Measurements from ENCODE around the gene PPP1R3G.

DNA sequence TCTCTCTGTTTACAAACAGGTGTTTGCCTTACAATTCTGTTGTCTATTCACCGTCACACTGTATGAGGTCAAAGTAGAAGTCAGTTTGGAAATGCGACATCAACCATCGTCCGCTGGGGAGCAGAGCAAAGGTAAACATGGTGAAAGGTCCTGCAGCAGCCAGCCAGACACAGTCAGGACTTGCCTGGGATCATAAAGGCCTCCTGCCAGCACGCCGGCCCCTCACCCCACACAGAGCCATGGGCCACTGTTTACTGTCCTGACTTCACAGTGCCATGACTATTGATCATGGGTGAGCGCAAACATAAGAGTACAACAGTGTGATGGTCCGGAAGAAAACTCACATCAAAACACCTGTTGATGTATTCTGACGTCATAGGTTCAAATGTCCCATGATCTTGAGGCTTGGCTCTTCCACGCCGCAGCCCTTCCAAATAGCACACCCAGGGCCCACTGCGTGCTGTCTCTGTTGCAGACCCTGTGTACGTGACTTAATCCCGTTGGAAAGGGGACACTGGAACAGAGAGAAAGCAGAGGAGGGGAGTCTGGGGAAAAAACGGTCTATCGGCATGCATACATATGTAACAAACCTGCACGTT, 16.9 kb upstream of the PPP1R3G start:
- TF ChIP-seq POLR2AphosphoS5 (IDR thresholded peaks at IDR 0.05; ENCODE audit: low read depth), result no peak
- TF ChIP-seq, protein P1, sequence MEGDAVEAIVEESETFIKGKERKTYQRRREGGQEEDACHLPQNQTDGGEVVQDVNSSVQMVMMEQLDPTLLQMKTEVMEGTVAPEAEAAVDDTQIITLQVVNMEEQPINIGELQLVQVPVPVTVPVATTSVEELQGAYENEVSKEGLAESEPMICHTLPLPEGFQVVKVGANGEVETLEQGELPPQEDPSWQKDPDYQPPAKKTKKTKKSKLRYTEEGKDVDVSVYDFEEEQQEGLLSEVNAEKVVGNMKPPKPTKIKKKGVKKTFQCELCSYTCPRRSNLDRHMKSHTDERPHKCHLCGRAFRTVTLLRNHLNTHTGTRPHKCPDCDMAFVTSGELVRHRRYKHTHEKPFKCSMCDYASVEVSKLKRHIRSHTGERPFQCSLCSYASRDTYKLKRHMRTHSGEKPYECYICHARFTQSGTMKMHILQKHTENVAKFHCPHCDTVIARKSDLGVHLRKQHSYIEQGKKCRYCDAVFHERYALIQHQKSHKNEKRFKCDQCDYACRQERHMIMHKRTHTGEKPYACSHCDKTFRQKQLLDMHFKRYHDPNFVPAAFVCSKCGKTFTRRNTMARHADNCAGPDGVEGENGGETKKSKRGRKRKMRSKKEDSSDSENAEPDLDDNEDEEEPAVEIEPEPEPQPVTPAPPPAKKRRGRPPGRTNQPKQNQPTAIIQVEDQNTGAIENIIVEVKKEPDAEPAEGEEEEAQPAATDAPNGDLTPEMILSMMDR (IDR thresholded peaks at IDR 0.05; ENCODE audit: insufficient read depth, low read length), result no peak
- TF ChIP-seq, protein P2, sequence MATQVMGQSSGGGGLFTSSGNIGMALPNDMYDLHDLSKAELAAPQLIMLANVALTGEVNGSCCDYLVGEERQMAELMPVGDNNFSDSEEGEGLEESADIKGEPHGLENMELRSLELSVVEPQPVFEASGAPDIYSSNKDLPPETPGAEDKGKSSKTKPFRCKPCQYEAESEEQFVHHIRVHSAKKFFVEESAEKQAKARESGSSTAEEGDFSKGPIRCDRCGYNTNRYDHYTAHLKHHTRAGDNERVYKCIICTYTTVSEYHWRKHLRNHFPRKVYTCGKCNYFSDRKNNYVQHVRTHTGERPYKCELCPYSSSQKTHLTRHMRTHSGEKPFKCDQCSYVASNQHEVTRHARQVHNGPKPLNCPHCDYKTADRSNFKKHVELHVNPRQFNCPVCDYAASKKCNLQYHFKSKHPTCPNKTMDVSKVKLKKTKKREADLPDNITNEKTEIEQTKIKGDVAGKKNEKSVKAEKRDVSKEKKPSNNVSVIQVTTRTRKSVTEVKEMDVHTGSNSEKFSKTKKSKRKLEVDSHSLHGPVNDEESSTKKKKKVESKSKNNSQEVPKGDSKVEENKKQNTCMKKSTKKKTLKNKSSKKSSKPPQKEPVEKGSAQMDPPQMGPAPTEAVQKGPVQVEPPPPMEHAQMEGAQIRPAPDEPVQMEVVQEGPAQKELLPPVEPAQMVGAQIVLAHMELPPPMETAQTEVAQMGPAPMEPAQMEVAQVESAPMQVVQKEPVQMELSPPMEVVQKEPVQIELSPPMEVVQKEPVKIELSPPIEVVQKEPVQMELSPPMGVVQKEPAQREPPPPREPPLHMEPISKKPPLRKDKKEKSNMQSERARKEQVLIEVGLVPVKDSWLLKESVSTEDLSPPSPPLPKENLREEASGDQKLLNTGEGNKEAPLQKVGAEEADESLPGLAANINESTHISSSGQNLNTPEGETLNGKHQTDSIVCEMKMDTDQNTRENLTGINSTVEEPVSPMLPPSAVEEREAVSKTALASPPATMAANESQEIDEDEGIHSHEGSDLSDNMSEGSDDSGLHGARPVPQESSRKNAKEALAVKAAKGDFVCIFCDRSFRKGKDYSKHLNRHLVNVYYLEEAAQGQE (IDR thresholded peaks at IDR 0.05; ENCODE audit: insufficient replicate concordance, low read depth), result no peak
- no peak for TF ChIP-seq SPI1 (IDR thresholded peaks at IDR 0.05; ENCODE audit: borderline replicate concordance, low read depth)
- no peak for TF ChIP-seq GABPA (IDR thresholded peaks at IDR 0.05; ENCODE audit: low read depth)

All from HL-60 (cell line).